Testis (tissue), 3 donors: ENCODE measurements around the gene METRNL. TPM values are rescaled to one million over a fixed set of nuclear protein-coding genes. Genes with fewer than 3 reads are reported as not detected.

Experiments used
- DNase-seq: peaks from one replicate; pipeline ENCODE4 v3.0.0-alpha.2; 2019
- H3K27ac ChIP-seq, 2 donors: fragments of 200-600 bp; sonication (generic); one replicate each; pipeline ENCODE4 v1.5.1; 2019
- H3K27me3 ChIP-seq: fragments of 200-600 bp; sonication (generic); one replicate; pipeline ENCODE4 v1.5.1; 2019
- H3K36me3 ChIP-seq: fragments of 200-600 bp; sonication (generic); one replicate; pipeline ENCODE4 v1.5.1; 2017; ENCODE audit warnings: low read depth; ENCODE audit errors: missing control alignments
- H3K4me1 ChIP-seq: fragments of 200-600 bp; sonication (generic); one replicate; pipeline ENCODE4 v1.5.1; 2019
- H3K4me3 ChIP-seq, 2 donors: fragments of 200-600 bp; sonication (generic); one replicate each; pipeline ENCODE4 v1.5.1; 2017 to 2019
- H3K9me3 ChIP-seq: fragments of 200-600 bp; sonication (generic); one replicate; pipeline ENCODE4 v1.5.1; 2017
- POLR2A ChIP-seq: fragments of 450-650 bp; IDR thresholded peaks from one replicate; pipeline ENCODE4 v1.6.1; 2017; ENCODE audit warnings: antibody characterized with exemption, mild to moderate bottlenecking, moderate library complexity
- WGBS, 2 donors: methylation state at CpG; one replicate each; pipeline ENCODE4 v1.1.5; 2018; 5-methylcytosine and 5-hydroxymethylcytosine counted together
- intact Hi-C: fragments of 100-400 bp; cut with DNase I; formaldehyde crosslinking; loops from one replicate; pipeline ENCODE4 v1.15.1; 2023; ENCODE audit warnings: low total_unique reads
- polyA plus RNA-seq: library from polyadenylated mRNA; stranded (reverse); fragments of 350-450 nt; fragmentation: Illumina TruSeq; extraction: RNeasy Lipid Tissue Mini Kit (QIAGEN cat#74804); gene quantifications from one replicate; pipeline ENCODE4 v1.2.3, GENCODE V29; 2014; ENCODE audit warnings: low read depth, low replicate concordance; ENCODE audit not compliant: insufficient read depth
- total RNA-seq, 2 donors: library from RNA; depleted of rRNA; stranded (reverse); fragments of >200 nt; gene quantifications; one replicate each; pipeline ENCODE4 v1.2.3, GENCODE V29; 2016
- TF ChIP-seq, protein P1 (sequence below), 3 experiments: fragments of 450-650 bp in 2 of 3; fragments of 200-600 bp in 1 of 3; sonication (generic) in 1 of 3; IDR thresholded peaks; one replicate each; pipeline ENCODE4 v1.5.1; 2016 to 2019; ENCODE audit warnings: antibody characterized with exemption in 3 of 3, mild to moderate bottlenecking in 2 of 3, moderate library complexity in 1 of 3

METRNL gene
- total and polyA plus RNA-seq, 3 donors from 2014 or later = 54.6 to 86.1 (median 56.1) TPM

DNA sequence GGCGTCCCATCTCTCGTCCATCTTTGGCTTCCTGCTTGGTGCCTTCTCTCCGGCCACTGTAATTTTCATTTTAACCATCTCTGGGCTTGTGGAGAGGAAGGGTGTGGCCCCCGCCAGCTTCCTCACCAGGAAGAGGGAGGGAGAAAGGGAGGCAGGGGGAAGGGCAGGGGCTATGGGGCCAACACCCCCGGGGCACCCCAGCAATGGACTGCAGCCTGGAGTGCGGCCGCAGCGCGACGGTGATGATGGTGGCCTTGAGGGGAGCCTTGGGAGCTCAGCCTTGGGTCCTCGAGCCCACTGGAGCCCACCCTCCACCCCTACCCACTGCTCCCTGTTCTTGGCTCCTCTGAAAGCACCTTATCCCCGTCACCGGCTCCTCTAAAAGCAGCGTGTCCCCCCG, 9.5 kb downstream of the METRNL start:
- H3K36me3 ChIP-seq = no peaks in the 10 kb centered on the region
- 74 to 81% methylated on average over 15 of the region's 15 CpGs for WGBS, 2 donors
- no peak overlapping the region for H3K4me3 ChIP-seq
- peaks cover 21% of the 10 kb centered on the region for H3K4me1 ChIP-seq
- no peak for DNase-seq
- no peak overlapping the region for H3K27ac ChIP-seq
- intact Hi-C loops = no loop called here
- no peaks in the 10 kb centered on the region for H3K9me3 ChIP-seq
- H3K27me3 ChIP-seq = no peaks in the 10 kb centered on the region
- no peak for TF ChIP-seq POLR2A
- TF ChIP-seq, protein P1, sequence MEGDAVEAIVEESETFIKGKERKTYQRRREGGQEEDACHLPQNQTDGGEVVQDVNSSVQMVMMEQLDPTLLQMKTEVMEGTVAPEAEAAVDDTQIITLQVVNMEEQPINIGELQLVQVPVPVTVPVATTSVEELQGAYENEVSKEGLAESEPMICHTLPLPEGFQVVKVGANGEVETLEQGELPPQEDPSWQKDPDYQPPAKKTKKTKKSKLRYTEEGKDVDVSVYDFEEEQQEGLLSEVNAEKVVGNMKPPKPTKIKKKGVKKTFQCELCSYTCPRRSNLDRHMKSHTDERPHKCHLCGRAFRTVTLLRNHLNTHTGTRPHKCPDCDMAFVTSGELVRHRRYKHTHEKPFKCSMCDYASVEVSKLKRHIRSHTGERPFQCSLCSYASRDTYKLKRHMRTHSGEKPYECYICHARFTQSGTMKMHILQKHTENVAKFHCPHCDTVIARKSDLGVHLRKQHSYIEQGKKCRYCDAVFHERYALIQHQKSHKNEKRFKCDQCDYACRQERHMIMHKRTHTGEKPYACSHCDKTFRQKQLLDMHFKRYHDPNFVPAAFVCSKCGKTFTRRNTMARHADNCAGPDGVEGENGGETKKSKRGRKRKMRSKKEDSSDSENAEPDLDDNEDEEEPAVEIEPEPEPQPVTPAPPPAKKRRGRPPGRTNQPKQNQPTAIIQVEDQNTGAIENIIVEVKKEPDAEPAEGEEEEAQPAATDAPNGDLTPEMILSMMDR (IDR thresholded peaks at IDR 0.05) = no peak

DNA sequence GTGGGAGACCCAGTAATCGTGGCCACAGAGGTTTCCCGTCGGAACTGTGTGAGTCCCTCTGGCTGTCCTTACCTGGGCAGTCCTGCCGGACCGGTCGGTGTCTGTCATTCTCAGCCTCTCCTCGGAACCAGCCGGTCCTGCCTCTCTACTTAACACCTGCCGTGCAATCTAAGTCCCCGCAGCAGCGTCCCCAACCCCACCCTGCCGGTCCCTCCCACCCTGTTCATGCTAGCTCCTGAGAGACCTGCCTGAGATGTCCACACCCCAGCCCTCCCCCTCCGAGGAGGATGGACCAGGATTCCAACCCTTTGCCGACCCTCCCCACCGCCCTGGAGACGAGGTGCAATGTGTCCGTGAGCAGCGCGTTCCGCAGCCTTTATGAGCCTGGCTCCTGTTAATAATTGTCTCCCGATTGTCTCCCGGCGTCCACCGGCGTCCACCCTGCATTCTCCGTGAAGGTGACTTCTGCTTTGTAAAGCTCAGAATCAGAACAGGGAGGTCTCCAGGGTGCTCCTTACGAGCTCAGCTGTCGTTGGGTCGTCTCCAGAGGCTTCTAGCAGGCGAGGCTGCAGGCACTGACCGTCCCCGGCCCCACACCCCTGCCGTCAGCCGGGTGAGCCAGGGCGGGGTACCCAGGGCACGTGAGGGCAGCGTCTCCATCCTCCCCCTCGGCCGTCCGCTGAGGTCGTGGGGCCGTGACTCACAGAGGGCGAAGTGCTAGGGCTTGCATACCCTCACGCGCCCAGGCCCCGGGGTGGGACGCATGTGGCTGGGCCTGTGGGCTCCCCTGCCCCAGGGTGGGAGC, 10.1 kb downstream of the METRNL start:
- no peaks in the 10 kb centered on the region for H3K36me3 ChIP-seq
- no peak overlapping the region for H3K4me3 ChIP-seq
- DNase-seq = peak; percentile 45
- peaks cover 21% of the 10 kb centered on the region for H3K4me1 ChIP-seq
- no peaks in the 10 kb centered on the region for H3K9me3 ChIP-seq
- 72 to 82% methylated on average over 28 to 44 of the region's 47 CpGs for WGBS, 2 donors
- intact Hi-C loops = no loop called here
- H3K27ac ChIP-seq = no peak overlapping the region
- TF ChIP-seq POLR2A = no peak
- no peaks in the 10 kb centered on the region for H3K27me3 ChIP-seq

DNA sequence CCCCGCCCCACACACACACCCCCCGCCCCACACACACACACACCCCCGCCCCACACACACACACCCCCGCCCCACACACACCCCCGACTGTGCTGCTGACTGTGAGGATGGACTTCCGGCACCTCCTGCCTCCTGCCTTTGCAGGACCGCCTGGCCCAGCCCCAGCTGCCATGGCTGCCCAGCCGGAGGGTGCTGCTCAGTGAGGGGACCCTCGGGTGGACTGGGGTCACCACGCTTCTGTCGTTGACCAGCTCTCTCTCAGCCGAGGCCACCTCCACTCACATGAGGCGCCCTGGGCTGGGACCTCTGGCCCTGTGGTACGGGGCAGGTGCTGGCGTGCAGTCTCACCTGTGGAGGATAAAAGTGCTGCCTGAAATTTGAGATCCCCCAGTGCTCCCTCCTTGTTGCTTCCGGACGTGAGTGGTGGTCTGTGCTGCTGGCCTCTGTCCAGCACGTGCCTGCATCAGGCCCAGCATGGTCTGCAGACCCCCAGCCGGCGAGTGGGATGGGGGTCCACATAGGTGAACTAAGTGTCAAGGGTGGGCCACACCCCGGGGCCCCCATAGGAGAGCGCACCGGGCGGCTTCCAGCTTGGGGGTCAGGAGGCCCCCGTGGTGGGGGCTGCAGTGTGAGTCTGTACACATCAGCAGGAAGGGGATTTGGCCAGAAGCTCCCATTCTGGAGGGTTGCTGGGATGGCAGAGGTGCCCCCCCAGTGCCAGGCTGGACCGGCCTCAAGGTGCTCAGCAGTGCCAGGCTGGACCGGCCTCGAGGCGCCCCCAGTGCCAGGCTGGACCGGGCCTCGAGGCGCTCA, 11.2 kb downstream of the METRNL start:
- TF ChIP-seq, protein P1 (IDR thresholded peaks at IDR 0.05) = no peak
- TF ChIP-seq POLR2A = no peak
- intact Hi-C loops = no loop called here
- WGBS, 2 donors = 72 to 88% methylated on average over 11 to 20 of the region's 32 CpGs
- no peaks in the 10 kb centered on the region for H3K27me3 ChIP-seq
- H3K4me1 ChIP-seq = peaks cover 21% of the 10 kb centered on the region
- H3K27ac ChIP-seq = peak overlapping the region in 1 of 2 donors; percentile 53
- DNase-seq = no peak
- H3K4me3 ChIP-seq = no peak overlapping the region
- H3K36me3 ChIP-seq = no peaks in the 10 kb centered on the region
- no peaks in the 10 kb centered on the region for H3K9me3 ChIP-seq

DNA sequence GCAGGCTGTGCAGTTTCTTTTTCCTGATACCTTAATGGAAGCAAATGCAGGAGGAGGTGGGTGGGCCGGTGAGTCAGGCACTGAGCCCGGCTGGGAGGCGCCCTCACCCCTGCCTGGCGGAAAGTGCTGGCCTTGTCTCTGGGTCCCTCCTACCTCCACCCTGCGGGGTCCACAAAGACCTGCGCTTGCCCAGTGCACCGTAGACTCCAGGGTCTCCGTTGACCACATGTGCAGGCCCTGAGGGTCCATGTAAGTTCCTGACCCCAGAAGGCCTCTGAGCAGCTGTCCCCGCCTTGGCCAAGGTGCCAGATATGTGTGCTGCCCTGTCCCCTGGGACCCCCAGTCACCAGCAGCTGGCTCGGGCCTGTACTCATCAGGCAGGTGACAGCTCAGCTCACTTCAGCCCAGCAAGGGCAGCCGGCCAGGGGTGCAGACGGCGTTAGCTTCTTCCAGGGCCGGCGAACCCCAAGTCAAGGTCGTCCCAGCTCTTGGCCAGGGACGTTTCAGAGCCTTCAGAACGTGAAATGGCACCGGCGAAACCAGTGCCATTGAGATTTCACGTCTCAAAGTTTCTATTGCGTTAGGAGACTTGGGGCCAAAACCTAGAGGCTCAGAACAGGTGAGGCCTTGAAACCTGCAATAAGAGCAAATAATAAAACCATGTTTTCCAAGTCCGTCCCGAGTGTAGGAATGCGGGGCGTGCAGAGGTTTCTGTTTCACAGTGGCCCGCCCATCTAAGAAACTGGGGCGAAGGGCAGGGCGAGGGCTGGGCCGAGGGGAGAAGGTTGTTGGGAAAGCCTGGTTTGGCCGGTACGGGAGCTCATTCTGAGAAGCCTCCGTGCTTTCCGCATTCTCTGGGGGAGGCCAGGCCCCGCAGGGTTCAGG, 12.1 kb downstream of the METRNL start:
- H3K4me3 ChIP-seq = no peak overlapping the region
- DNase-seq = peak; percentile 75
- H3K4me1 ChIP-seq = peaks cover 21% of the 10 kb centered on the region
- 53 to 63% methylated on average over 30 to 34 of the region's 35 CpGs for WGBS, 2 donors
- no peaks in the 10 kb centered on the region for H3K36me3 ChIP-seq
- H3K27me3 ChIP-seq = no peaks in the 10 kb centered on the region
- intact Hi-C loops = no loop called here
- H3K27ac ChIP-seq = peak overlapping the region in 1 of 2 donors; percentile 53
- H3K9me3 ChIP-seq = no peaks in the 10 kb centered on the region
- TF ChIP-seq, protein P1 (IDR thresholded peaks at IDR 0.05) = no peak
- TF ChIP-seq POLR2A = no peak
